Measurements from ENCODE around the gene KDM2B. TPM values are rescaled to one million over a fixed set of nuclear protein-coding genes. Genes with fewer than 3 reads are reported as not detected.

The KDM2B gene
- 15.8 and 21.0 TPM in 2 replicates for total RNA-seq

- peak; percentile 46 for DNase-seq (ENCODE audit: low read depth)
Measured at GRCh38 chr12:121580959-121581685, at the start of gene KDM2B. Gene KDM2B (minus strand): TSS chr12:121581023. CDS start chr12:121580911, 112 bp downstream.

- no peak for DNase-seq (ENCODE audit: low read depth)
Measured at GRCh38 chr12:121628536-121628935, 47.7 kb upstream of the KDM2B start.

GRCh38 chr12:121628037-121628436 lies 47.2 kb upstream of the KDM2B start:
- no peak for DNase-seq (ENCODE audit: low read depth)

DNA sequence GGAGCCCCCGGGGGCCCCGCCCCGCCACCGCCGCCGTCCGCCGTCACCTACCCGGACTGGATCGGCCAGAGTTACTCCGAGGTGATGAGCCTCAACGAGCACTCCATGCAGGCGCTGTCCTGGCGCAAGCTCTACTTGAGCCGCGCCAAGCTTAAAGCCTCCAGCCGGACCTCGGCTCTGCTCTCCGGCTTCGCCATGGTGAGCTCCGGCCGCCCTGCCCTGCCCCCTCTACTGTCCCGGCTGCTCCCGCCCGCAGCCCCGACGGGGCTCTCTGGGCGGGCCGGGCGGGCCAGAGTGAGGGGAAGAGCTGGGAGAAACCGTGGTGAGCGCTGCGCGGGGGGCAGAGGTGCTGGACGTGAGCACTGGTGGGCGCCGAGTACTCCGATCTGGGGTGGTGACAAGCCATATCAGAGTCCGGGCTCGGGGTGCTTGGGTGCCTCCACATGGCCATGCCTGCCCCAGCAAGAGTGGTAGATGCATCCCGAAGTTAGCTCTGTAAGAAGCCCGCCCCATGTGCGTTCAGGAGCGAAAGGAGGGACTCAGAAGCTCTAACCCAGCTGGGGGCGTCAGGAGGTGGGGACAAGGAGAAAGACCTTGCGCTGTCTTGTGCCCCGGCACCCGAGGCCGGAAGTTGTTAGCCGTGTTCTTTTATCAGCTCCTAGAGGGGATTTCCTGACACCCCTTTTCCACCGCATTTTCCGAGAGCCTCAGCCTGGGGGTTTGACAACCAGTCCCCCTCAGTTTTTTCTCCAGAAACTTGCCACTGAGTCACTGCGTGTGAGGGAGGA lies 46.2 kb upstream of the KDM2B start:
- peak; percentile 49 for DNase-seq (ENCODE audit: low read depth)

DNA sequence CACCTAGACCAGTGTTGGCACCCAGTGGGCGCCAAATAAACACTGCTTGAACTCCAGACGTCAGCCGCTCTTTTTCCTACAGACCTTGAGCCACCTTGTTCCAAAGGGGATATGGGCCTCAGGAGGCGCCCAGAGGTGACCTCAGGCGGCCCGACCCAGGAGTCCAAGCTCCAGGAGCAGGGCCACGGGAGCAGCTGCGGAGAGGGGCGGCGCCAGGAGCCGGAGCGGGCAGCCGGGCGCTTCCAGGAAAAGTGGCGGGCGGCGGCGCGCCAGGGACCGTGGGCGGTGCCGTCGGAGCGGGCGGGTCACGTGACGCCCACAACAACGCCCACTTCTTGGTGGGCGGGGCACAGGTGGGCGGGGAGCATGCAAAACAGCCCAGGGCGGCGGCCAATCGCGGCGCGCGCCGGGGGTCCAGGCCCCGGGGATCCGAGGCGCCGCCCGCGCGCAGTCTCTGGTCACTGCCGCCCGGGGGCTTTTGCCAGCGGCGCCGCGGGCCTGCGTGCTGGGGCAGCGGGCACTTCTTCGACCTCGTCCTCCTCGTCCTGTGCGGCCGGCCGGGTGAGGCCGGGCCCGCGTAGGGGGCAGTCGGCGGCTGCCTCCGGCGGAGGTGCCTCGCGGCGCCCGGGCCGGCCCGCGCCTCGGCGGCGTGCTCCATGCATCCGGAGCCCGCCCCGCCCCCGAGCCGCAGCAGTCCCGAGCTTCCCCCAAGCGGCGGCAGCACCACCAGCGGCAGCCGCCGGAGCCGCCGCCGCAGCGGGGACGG lies 45.4 kb upstream of the KDM2B start, which contains the start of gene ORAI1:
Gene ORAI1 (plus strand): TSS at position 444 of the 766 bp plus-strand sequence.
- peak; percentile 68 for DNase-seq (ENCODE audit: low read depth)

- no peak for DNase-seq (ENCODE audit: low read depth)
Measured at GRCh38 chr12:121620333-121620891, 39.6 kb upstream of the KDM2B start.

GRCh38 chr12:121618659-121619233 lies 37.9 kb upstream of the KDM2B start:
- DNase-seq (ENCODE audit: low read depth) = no peak

DNA sequence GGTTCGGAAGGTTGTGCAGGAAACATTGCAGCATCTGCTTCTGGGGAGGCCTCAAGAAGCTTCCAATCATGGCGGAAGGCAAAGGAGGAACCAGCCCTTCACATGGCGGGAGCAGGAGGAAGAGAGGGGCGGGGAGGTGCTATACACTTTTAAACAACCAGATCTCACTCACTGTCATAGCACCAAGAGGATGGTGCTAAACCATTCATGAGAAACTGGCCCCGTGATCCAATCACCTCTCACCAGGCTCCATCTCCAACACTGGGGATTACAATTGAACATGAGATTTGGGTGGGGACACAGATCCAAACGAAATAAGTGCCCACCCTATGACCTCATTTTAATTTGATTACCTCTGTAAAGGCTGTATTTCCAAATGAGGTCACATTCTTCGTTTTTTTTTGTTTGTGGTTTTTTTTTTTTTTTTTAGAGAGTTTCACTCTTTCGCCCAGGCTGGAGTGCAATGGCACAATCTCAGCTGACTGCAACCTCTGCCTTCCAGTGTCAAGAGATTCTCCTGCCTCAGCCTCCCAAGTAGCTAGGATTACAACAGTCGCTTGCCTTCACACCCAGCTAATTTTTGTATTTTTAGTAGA lies 34.1 kb upstream of the KDM2B start:
- no peak for DNase-seq (ENCODE audit: low read depth)

DNA sequence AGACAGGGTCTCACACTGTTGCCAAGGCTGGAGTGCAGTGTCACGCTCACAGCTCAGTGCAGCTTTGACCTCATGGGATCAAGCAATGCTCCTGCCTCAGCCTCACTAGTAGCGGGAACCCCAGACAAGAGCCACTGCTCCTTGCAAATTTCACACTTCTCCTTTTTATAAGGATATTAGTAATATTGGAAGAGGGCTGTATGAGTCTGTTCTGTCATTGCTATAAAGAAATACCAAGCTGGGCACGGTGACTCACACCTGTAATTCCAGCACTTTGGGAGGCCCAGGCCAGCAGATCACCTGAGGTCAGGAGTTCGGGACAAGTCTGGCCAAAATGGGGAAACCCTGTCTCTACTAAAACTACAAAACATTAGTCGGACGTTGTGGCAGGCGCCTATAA lies 32.6 kb upstream of the KDM2B start:
- DNase-seq (ENCODE audit: low read depth) = no peak

- DNase-seq (ENCODE audit: low read depth) = no peak
Measured at GRCh38 chr12:121611306-121611705, 30.5 kb upstream of the KDM2B start.

- no peak for DNase-seq (ENCODE audit: low read depth)
Measured at GRCh38 chr12:121610239-121611149, 29.7 kb upstream of the KDM2B start.

DNA sequence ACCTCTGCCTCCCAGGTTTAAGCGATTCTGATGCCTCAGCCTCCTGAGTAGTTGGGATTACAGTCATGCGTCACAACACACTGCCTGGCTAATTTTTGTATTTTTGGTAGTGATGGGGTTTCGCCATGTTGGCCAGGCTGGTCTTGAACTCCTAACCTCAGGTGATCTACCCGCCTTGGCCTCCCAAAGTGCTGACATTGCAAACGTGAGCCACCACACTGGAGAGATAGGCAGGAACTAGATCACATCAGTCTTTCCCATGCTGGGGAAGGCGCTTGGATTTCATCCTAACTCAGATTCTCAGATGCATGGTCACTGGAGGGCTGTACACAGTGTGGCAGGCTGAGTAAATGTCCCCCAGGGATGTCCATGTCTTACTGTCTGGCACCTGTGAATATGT lies 27.5 kb upstream of the KDM2B start:
- no peak for DNase-seq (ENCODE audit: low read depth)

GRCh38 chr12:121603581-121603980 lies 22.8 kb upstream of the KDM2B start:
- DNase-seq (ENCODE audit: low read depth) = no peak

- no peak for DNase-seq (ENCODE audit: low read depth)
Measured at GRCh38 chr12:121602766-121603165, 21.9 kb upstream of the KDM2B start.

DNA sequence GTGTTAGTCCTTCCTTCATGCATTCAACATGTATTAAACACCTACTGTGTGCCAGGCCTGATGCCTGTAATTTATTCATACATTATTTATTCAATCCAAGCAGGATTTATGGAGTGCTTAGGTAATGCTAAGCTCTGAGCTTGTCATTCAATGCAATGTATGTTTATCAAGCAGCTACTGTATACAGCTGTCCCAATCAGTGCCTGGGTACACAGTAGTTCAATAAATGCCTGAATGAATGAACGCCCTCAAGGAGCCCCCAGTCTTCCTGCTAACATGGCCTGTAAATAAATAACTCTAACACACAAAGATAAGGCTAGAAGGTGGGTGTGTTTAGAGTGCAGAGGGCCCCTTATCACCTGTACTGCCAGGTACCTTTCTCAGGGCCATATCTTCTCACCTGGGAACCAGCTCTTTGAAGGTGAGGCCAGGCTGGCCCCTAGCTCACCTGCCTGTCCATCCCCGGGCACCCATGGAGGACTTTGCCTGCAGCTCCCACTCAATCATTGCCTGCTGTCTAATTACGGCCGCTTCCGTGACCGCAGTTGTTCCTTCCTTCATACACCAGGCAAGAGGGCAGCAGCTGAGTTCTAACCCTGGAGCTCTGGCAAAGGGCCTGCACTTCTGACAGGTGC lies 20.0 kb upstream of the KDM2B start:
- no peak for DNase-seq (ENCODE audit: low read depth)

DNA sequence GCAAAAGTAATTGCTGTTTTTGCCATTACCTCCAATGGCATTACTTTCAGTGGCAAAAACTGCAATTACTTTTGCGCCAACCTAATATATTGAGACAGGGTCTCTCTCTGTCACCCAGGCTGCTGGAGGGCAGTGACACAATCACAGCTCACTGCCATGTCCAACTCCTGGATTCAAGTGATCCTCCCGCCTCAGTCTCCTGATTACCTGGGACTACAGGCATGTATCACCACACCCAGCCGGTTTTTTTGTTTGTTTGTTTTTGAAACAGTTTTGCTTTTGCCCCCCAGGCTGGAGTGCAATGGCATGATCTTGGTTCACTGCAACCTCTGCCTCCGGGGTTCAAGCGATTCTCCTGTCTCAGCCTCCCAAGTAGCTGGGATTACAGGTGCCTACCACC lies 15.7 kb upstream of the KDM2B start:
- DNase-seq (ENCODE audit: low read depth) = no peak

- no peak for DNase-seq (ENCODE audit: low read depth)
Measured at GRCh38 chr12:121595520-121595919, 14.7 kb upstream of the KDM2B start.

DNA sequence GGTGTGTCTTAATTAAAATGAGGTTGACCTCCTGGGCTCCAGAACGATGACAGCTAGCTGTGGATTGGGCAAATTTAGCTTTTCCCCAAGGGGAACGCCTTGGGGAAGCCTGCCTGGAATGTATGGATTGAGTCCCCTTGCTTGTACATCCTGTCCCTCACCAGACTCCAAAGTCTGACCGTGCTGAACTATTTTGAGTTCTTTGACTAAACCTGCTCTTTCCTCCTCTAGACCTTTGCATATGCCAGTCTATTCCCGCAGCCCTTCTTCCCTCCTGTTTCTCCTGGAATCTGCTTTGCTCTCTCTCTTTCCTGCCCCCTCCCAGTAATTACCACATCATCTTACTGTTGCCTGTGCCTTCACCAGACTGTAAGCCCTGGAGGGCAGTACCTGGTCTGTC lies 11.5 kb upstream of the KDM2B start:
- no peak for DNase-seq (ENCODE audit: low read depth)

GRCh38 chr12:121590476-121591143 lies 9.8 kb upstream of the KDM2B start:
- peak; percentile 34 for DNase-seq (ENCODE audit: low read depth)
